ENCODE data around the gene EFCAB6. TPM values are rescaled to one million over a fixed set of nuclear protein-coding genes. Genes with fewer than 3 reads are reported as not detected.

The EFCAB6 gene
- total RNA-seq, 1 donor from 2014 or later: 1.7 TPM

GRCh38 chr22:43637275-43638260 lies 174.5 kb downstream of the EFCAB6 start:
- intact Hi-C loops (cut with DNase I): no loop called here
- no peak for ATAC-seq (ENCODE audit: poor library complexity)
- no peak for DNase-seq

GRCh38 chr22:43636086-43636485 lies 176.0 kb downstream of the EFCAB6 start:
- DNase-seq: no peak
- intact Hi-C loops (cut with DNase I): no loop called here

GRCh38 chr22:43635101-43635500 lies 177.0 kb downstream of the EFCAB6 start:
- intact Hi-C loops (cut with DNase I): no loop called here
- no peak for ATAC-seq (ENCODE audit: poor library complexity)
- DNase-seq: no peak

More at GRCh38 chr22:43636086-43636485, 176.0 kb downstream of the EFCAB6 start:
- no peak for ATAC-seq (ENCODE audit: poor library complexity)

- DNase-seq (no peak), ATAC-seq (ENCODE audit: poor library complexity) (no peak)
- intact Hi-C loops (cut with DNase I): no loop called here
Measured at GRCh38 chr22:43634316-43634715, 177.8 kb downstream of the EFCAB6 start.

- ATAC-seq (ENCODE audit: poor library complexity): no peak
- DNase-seq: no peak
- intact Hi-C loops (cut with DNase I): no loop called here
Measured at GRCh38 chr22:43633631-43634285, 178.3 kb downstream of the EFCAB6 start.

GRCh38 chr22:43631846-43632245 lies 180.3 kb downstream of the EFCAB6 start:
- ATAC-seq (ENCODE audit: poor library complexity) (no peak), DNase-seq (no peak)
- intact Hi-C loops (cut with DNase I): no loop called here

GRCh38 chr22:43631201-43631600 lies 180.9 kb downstream of the EFCAB6 start:
- intact Hi-C loops (cut with DNase I): no loop called here
- ATAC-seq (ENCODE audit: poor library complexity): no peak

GRCh38 chr22:43630451-43630850 lies 181.7 kb downstream of the EFCAB6 start:
- no peak for DNase-seq
- intact Hi-C loops (cut with DNase I): no loop called here
- no peak for ATAC-seq (ENCODE audit: poor library complexity)

More at GRCh38 chr22:43631201-43631600, 180.9 kb downstream of the EFCAB6 start:
- DNase-seq: no peak

- ATAC-seq (ENCODE audit: poor library complexity) (peak; percentile 46), DNase-seq (no peak)
- intact Hi-C loops (cut with DNase I): no loop called here
Measured at GRCh38 chr22:43628250-43628649, 183.9 kb downstream of the EFCAB6 start.

- ATAC-seq (ENCODE audit: poor library complexity) (no peak), DNase-seq (no peak)
- intact Hi-C loops (cut with DNase I): no loop called here
Measured at GRCh38 chr22:43627485-43628213, 184.5 kb downstream of the EFCAB6 start.

GRCh38 chr22:43625242-43625641 lies 186.9 kb downstream of the EFCAB6 start:
- no peak for ATAC-seq (ENCODE audit: poor library complexity)
- no peak for DNase-seq
- intact Hi-C loops (cut with DNase I): no loop called here

GRCh38 chr22:43624144-43624998 lies 187.7 kb downstream of the EFCAB6 start:
- intact Hi-C loops (cut with DNase I): no loop called here
- ATAC-seq (ENCODE audit: poor library complexity): no peak
- no peak for DNase-seq

GRCh38 chr22:43622886-43623285 lies 189.2 kb downstream of the EFCAB6 start:
- DNase-seq (no peak), ATAC-seq (ENCODE audit: poor library complexity) (no peak)
- intact Hi-C loops (cut with DNase I): no loop called here

GRCh38 chr22:43620197-43620596 lies 191.9 kb downstream of the EFCAB6 start:
- no peak for ATAC-seq (ENCODE audit: poor library complexity)
- intact Hi-C loops (cut with DNase I): no loop called here
- DNase-seq: no peak

- ATAC-seq (ENCODE audit: poor library complexity) (peak; percentile 31), DNase-seq (no peak)
- intact Hi-C loops (cut with DNase I): no loop called here
Measured at GRCh38 chr22:43618517-43618916, 193.6 kb downstream of the EFCAB6 start.

GRCh38 chr22:43616645-43617044 lies 195.5 kb downstream of the EFCAB6 start:
- intact Hi-C loops (cut with DNase I): no loop called here
- no peak for ATAC-seq (ENCODE audit: poor library complexity)
- DNase-seq: no peak

- ATAC-seq (ENCODE audit: poor library complexity) (no peak), DNase-seq (no peak)
- intact Hi-C loops (cut with DNase I): no loop called here
Measured at GRCh38 chr22:43600265-43600664, 211.8 kb downstream of the EFCAB6 start.

GRCh38 chr22:43592476-43592875 lies 219.6 kb downstream of the EFCAB6 start:
- ATAC-seq (ENCODE audit: poor library complexity) (no peak), DNase-seq (no peak)
- intact Hi-C loops (cut with DNase I): no loop called here
